HG03520 (cell line): Measurements from ENCODE around the gene TGM5.
"Not testable (repeated sequence)": the region's sequence is repeated elsewhere in the genome, so short reads cannot be mapped to it uniquely, and the experiment has no call there.

Source experiments
- ATAC-seq: cut with Tn5 transposase; IDR thresholded peaks from one replicate; pipeline ENCODE4 v1.9.1; 2021; ENCODE audit warnings: mild to moderate bottlenecking, moderate library complexity; ENCODE audit not compliant: unreplicated experiment

The TGM5 gene

GRCh38 chr15:43249699-43250203 lies 17.0 kb downstream of the TGM5 start:
- ATAC-seq: no peak

GRCh38 chr15:43249236-43249635 lies 17.5 kb downstream of the TGM5 start:
- ATAC-seq: no peak

- no peak for ATAC-seq
Measured at GRCh38 chr15:43246261-43246774, 20.4 kb downstream of the TGM5 start.

- no peak for ATAC-seq
Measured at GRCh38 chr15:43244092-43244491, 22.6 kb downstream of the TGM5 start.

- ATAC-seq: no peak
Measured at GRCh38 chr15:43243020-43243645, 23.6 kb downstream of the TGM5 start.

GRCh38 chr15:43242616-43243015 lies 24.1 kb downstream of the TGM5 start:
- no peak for ATAC-seq

GRCh38 chr15:43241100-43241499 lies 25.6 kb downstream of the TGM5 start:
- ATAC-seq: no peak

- no peak for ATAC-seq
Measured at GRCh38 chr15:43239732-43240491, 26.8 kb downstream of the TGM5 start.

GRCh38 chr15:43238671-43239131 lies 28.0 kb downstream of the TGM5 start:
- no peak for ATAC-seq

- ATAC-seq: no peak
Measured at GRCh38 chr15:43237842-43238470, 28.8 kb downstream of the TGM5 start.

GRCh38 chr15:43235536-43235935 lies 31.2 kb downstream of the TGM5 start:
- ATAC-seq: no peak

GRCh38 chr15:43232289-43232874 lies 34.3 kb downstream of the TGM5 start:
- ATAC-seq: no peak

- ATAC-seq: no peak
Measured at GRCh38 chr15:43230640-43231115, 36.0 kb downstream of the TGM5 start.

GRCh38 chr15:43229977-43230376 lies 36.8 kb downstream of the TGM5 start:
- ATAC-seq: no peak

GRCh38 chr15:43226436-43227305 lies 40.1 kb downstream of the TGM5 start:
- no peak for ATAC-seq

- ATAC-seq: not testable (repeated sequence)
Measured at GRCh38 chr15:43225950-43226255, 40.8 kb downstream of the TGM5 start.

GRCh38 chr15:43225201-43225949 lies 41.4 kb downstream of the TGM5 start:
- no peak for ATAC-seq

GRCh38 chr15:43221422-43221821 lies 45.3 kb downstream of the TGM5 start:
- no peak for ATAC-seq

GRCh38 chr15:43220991-43221403 lies 45.7 kb downstream of the TGM5 start, which contains the start of gene EPB42:
Gene EPB42 (minus strand): TSS chr15:43221018. CDS start chr15:43220825, 193 bp downstream.
- ATAC-seq: no peak
